ENCODE results near the gene KRT85. TPM values are rescaled to one million over a fixed set of nuclear protein-coding genes. Genes with fewer than 3 reads are reported as not detected.

Gene KRT85
- total RNA-seq, 2 donors from 2014 or later: not detected

DNA sequence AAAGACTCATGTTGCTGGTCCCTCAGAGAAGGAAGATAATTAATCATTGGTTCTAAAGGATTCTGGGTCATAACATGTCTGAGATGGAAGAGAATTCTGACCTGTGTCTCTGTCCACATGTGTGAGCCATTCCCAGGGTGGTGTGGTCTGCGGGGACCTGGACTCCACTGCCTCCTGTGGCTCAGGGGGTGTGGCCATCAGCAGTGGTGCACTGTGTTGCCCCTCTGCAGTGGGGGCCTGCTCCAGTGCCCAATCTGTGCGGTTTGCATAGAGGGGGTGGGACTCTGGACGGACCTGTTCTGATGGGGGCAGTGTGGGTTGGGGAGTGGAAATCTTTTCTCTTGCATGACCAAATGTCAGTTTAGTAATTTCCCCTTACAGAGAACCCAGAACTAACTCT, 13.5 kb downstream of the KRT85 start:
- DNase-seq (ENCODE audit: low spot score) (no peak), ATAC-seq (ENCODE audit: insufficient number of reproducible peaks, low FRiP score, low read depth) (no peak)
- Histone ChIP-seq H3K27ac (no peak overlapping the region), H3K4me1 (ENCODE audit: control insufficient read depth in 1 of 2, low read depth in 2 of 2) (peaks cover 9 to 10% of the 10 kb centered on the region in 2 donors), H3K27me3 (replicated peaks; ENCODE audit: insufficient read depth) (no peaks in the 10 kb centered on the region), H3K36me3 (no peaks in the 10 kb centered on the region), H3K9me3 (no peaks in the 10 kb centered on the region), H3K4me3 (no peak overlapping the region)
- TF ChIP-seq, protein P1, sequence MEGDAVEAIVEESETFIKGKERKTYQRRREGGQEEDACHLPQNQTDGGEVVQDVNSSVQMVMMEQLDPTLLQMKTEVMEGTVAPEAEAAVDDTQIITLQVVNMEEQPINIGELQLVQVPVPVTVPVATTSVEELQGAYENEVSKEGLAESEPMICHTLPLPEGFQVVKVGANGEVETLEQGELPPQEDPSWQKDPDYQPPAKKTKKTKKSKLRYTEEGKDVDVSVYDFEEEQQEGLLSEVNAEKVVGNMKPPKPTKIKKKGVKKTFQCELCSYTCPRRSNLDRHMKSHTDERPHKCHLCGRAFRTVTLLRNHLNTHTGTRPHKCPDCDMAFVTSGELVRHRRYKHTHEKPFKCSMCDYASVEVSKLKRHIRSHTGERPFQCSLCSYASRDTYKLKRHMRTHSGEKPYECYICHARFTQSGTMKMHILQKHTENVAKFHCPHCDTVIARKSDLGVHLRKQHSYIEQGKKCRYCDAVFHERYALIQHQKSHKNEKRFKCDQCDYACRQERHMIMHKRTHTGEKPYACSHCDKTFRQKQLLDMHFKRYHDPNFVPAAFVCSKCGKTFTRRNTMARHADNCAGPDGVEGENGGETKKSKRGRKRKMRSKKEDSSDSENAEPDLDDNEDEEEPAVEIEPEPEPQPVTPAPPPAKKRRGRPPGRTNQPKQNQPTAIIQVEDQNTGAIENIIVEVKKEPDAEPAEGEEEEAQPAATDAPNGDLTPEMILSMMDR (IDR thresholded peaks at IDR 0.05): no peak

- TF ChIP-seq, protein P1 (IDR thresholded peaks at IDR 0.05): no peak
- Histone ChIP-seq H3K4me3 (no peak overlapping the region), H3K36me3 (no peaks in the 10 kb centered on the region), H3K27ac (no peak overlapping the region), H3K27me3 (replicated peaks; ENCODE audit: insufficient read depth) (no peaks in the 10 kb centered on the region), H3K4me1 (ENCODE audit: control insufficient read depth in 1 of 2, low read depth in 2 of 2) (peaks cover 9 to 10% of the 10 kb centered on the region in 2 donors), H3K9me3 (no peaks in the 10 kb centered on the region)
- ATAC-seq (ENCODE audit: insufficient number of reproducible peaks, low FRiP score, low read depth) (no peak), DNase-seq (ENCODE audit: low spot score) (no peak)
These were observed 14.3 kb downstream of the KRT85 start for GRCh38 chr12:52352951-52353350.

- Histone ChIP-seq H3K9me3 (no peaks in the 10 kb centered on the region), H3K4me1 (ENCODE audit: control insufficient read depth in 1 of 2, low read depth in 2 of 2) (peaks cover 9 to 10% of the 10 kb centered on the region in 2 donors), H3K4me3 (no peak overlapping the region), H3K27me3 (replicated peaks; ENCODE audit: insufficient read depth) (no peaks in the 10 kb centered on the region), H3K27ac (no peak overlapping the region), H3K36me3 (no peaks in the 10 kb centered on the region)
- DNase-seq (ENCODE audit: low spot score): no peak
- TF ChIP-seq, protein P1 (IDR thresholded peaks at IDR 0.05): no peak
- no peak for ATAC-seq (ENCODE audit: insufficient number of reproducible peaks, low FRiP score, low read depth)
These were observed 15.9 kb downstream of the KRT85 start for GRCh38 chr12:52351196-52352059.

DNA sequence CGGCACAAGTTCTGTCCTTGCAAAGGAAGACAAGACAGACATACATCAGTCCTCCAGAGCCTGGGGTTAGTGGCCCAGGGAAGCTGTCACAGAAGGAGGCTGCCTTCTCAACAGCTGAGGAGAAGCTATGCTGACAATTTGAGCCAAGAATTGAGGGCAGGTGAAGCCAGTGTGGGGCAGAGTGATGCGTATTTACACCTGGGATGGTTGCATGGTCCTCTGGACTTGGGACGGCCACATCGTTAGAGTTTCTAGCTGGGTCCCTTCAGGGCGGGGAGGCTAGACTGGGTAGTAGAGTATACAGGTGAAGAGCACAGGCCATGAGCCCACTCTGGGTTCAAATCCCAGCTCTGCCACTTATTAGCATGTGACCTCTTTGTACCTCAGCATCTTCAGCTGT, 16.5 kb downstream of the KRT85 start:
- Histone ChIP-seq H3K27me3 (replicated peaks; ENCODE audit: insufficient read depth) (no peaks in the 10 kb centered on the region), H3K4me3 (no peak overlapping the region), H3K27ac (no peak overlapping the region), H3K9me3 (no peaks in the 10 kb centered on the region), H3K4me1 (ENCODE audit: control insufficient read depth in 1 of 2, low read depth in 2 of 2) (peaks cover 9 to 10% of the 10 kb centered on the region in 2 donors), H3K36me3 (no peaks in the 10 kb centered on the region)
- no peak for ATAC-seq (ENCODE audit: insufficient number of reproducible peaks, low FRiP score, low read depth)
- DNase-seq (ENCODE audit: low spot score): no peak
- TF ChIP-seq, protein P1 (IDR thresholded peaks at IDR 0.05): no peak

DNA sequence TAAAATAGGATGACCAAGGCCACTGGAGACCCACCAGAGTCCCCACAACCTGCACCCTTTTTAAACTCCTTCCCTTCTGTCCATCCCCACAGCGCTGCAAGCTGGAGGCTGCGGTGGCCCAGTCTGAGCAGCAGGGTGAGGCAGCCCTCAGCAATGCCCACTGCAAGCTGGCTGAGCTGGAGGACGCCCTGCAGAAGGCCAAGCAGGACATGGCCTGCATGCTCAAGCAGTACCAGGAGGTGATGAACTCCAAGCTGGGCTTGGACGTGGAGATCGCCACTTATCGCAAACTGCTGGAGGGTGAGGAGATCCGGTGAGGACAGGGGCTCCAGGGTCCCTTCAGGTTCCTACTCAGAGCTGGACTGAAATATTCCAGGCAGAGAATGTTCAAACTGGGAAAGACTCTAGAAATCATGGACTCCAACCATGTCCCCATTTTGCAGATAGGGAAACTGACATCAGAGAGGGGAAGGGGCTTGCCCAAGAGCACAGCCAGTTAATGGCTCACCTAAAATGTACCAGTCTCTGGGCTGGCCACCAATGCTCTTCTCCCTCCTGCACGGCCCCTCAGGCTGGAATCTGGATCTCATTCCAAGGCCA, 17.2 kb downstream of the KRT85 start:
- Histone ChIP-seq H3K27ac (no peak overlapping the region), H3K27me3 (replicated peaks; ENCODE audit: insufficient read depth) (no peaks in the 10 kb centered on the region), H3K4me3 (no peak overlapping the region), H3K9me3 (no peaks in the 10 kb centered on the region), H3K36me3 (no peaks in the 10 kb centered on the region), H3K4me1 (ENCODE audit: control insufficient read depth in 1 of 2, low read depth in 2 of 2) (peaks cover 9 to 10% of the 10 kb centered on the region in 2 donors)
- TF ChIP-seq, protein P1 (IDR thresholded peaks at IDR 0.05): no peak
- DNase-seq (ENCODE audit: low spot score): no peak
- no peak for ATAC-seq (ENCODE audit: insufficient number of reproducible peaks, low FRiP score, low read depth)

Measured in thoracic aorta (tissue), 2 donors.